Natural killer cell (primary cell): ENCODE data around the gene MAN2A2. TPM values are rescaled to one million over a fixed set of nuclear protein-coding genes. Genes with fewer than 3 reads are reported as not detected.

Experiments
- ATAC-seq, 3 donors: fragments of 150-1000 bp in 2 of 3; fragments of 200-7000 bp in 1 of 3; cut with Tn5 transposase; 1 replicate in 1 of 3; 2 replicates in 2 of 3; pipeline ENCODE4 v1.10.0; 2021; ENCODE audit warnings: mild to moderate bottlenecking in 2 of 3, moderate library complexity in 2 of 3
- DNase-seq, 2 donors: peaks; one replicate each; pipeline versions ENCODE4 v3.0.0 to v3.0.0-alpha.2; 2013 to 2021; ENCODE audit warnings: mixed read lengths in 1 of 2
- H3K27ac ChIP-seq: one replicate; pipeline ENCODE4 v1.5.1; 2013; ENCODE audit warnings: mild to moderate bottlenecking, low read length
- H3K27me3 ChIP-seq: one replicate; pipeline ENCODE4 v1.6.1; 2013; ENCODE audit warnings: low read length; ENCODE audit not compliant: control insufficient read depth, insufficient read depth
- H3K36me3 ChIP-seq: one replicate; pipeline ENCODE4 v1.6.1; 2013; ENCODE audit warnings: low read length; ENCODE audit not compliant: control insufficient read depth, insufficient read depth
- H3K4me1 ChIP-seq: one replicate; pipeline ENCODE4 v1.6.1; 2013; ENCODE audit warnings: low read length; ENCODE audit not compliant: control insufficient read depth, insufficient read depth
- H3K4me3 ChIP-seq: one replicate; pipeline ENCODE4 v1.5.1; 2013; ENCODE audit warnings: low read length
- H3K9me3 ChIP-seq: one replicate; pipeline ENCODE4 v1.6.1; 2013; ENCODE audit warnings: low read length; ENCODE audit not compliant: control insufficient read depth, insufficient read depth
- H3K27ac Mint-ChIP-seq, 2 donors: one replicate each; pipeline ENCODE4 v1.8.0; 2022; ENCODE audit warnings: mild to moderate bottlenecking in 2 of 2, mixed read lengths in 2 of 2, moderate library complexity in 1 of 2
- H3K27me3 Mint-ChIP-seq, 2 donors: one replicate each; pipeline ENCODE4 v1.8.0; 2022; ENCODE audit warnings: low read depth in 2 of 2, mixed read lengths in 2 of 2
- H3K36me3 Mint-ChIP-seq: one replicate; pipeline ENCODE4 v1.8.0; 2022; ENCODE audit warnings: mixed read lengths
- H3K4me1 Mint-ChIP-seq, 2 donors: one replicate each; pipeline ENCODE4 v1.8.0; 2022; ENCODE audit warnings: mixed read lengths in 2 of 2
- H3K4me3 Mint-ChIP-seq: one replicate; pipeline ENCODE4 v1.8.0; 2022; ENCODE audit warnings: mild to moderate bottlenecking, moderate library complexity, mixed read lengths
- H3K9me3 Mint-ChIP-seq, 2 donors: one replicate each; pipeline ENCODE4 v1.8.0; 2022; ENCODE audit warnings: mixed read lengths in 2 of 2
- WGBS: methylation state at CpG from one replicate; pipeline ENCODE4 v1.1.7; 2013; ENCODE audit warnings: missing lambda C conversion rate; ENCODE audit not compliant: insufficient coverage; 5-methylcytosine and 5-hydroxymethylcytosine counted together
- intact Hi-C: fragments of 100-400 bp; cut with micrococcal nuclease; formaldehyde crosslinking; loops from one replicate; pipeline ENCODE4 v1.14.2; 2022
- total RNA-seq, 4 donors: library from RNA; stranded (reverse); fragments of 120-200 nt in 1 of 4; gene quantifications; one replicate each; pipeline versions ENCODE4 v1.2.3 to v1.2.4, GENCODE V29; 2013 to 2022
- TF ChIP-seq, protein P1 (sequence below): fragments of 200-600 bp; IDR thresholded peaks from one replicate; pipeline ENCODE4 v1.8.0; 2022; ENCODE audit warnings: antibody characterized with exemption

Gene MAN2A2
- total RNA-seq, 3 donors from 2014 or later (not counting 1 experiment from before 2014, with no cell fraction given): 158 to 200 (median 177) TPM

DNA sequence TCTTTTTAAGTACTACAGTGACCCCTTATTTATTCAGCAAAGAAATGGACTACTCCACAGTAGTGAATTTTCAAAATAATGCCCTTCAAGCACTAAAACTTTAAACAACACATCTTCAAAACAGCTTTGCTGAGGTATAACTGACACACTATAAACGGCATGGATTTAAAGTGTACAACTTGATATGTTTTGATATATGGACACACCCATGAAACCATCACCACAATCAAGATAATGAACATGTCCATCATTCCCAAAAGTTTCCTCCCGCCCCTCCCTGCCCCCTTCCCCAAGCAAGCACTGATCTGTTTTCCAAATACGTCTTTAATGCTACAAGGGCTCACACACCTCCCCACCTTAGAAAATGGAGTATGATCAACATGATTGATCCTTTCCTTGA is 36.3 kb upstream of the MAN2A2 start:
- Histone ChIP-seq H3K4me1 (peaks cover 22% of the 10 kb centered on the region), H3K27ac (no peak overlapping the region), H3K27me3 (no peaks in the 10 kb centered on the region), H3K9me3 (no peaks in the 10 kb centered on the region), H3K36me3 (no peaks in the 10 kb centered on the region), H3K4me3 (no peak overlapping the region)
- peaks cover 17 to 30% of the 10 kb centered on the region in 2 donors for H3K4me1 Mint-ChIP-seq
- TF ChIP-seq, protein P1, sequence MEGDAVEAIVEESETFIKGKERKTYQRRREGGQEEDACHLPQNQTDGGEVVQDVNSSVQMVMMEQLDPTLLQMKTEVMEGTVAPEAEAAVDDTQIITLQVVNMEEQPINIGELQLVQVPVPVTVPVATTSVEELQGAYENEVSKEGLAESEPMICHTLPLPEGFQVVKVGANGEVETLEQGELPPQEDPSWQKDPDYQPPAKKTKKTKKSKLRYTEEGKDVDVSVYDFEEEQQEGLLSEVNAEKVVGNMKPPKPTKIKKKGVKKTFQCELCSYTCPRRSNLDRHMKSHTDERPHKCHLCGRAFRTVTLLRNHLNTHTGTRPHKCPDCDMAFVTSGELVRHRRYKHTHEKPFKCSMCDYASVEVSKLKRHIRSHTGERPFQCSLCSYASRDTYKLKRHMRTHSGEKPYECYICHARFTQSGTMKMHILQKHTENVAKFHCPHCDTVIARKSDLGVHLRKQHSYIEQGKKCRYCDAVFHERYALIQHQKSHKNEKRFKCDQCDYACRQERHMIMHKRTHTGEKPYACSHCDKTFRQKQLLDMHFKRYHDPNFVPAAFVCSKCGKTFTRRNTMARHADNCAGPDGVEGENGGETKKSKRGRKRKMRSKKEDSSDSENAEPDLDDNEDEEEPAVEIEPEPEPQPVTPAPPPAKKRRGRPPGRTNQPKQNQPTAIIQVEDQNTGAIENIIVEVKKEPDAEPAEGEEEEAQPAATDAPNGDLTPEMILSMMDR: no peak
- H3K4me3 Mint-ChIP-seq: no peak overlapping the region
- intact Hi-C loops: no loop called here
- WGBS: 96% methylated on average over 2 of the region's 3 CpGs
- no peak overlapping the region for H3K27ac Mint-ChIP-seq
- no peaks in the 10 kb centered on the region for H3K27me3 Mint-ChIP-seq
- ATAC-seq: no peak
- H3K36me3 Mint-ChIP-seq: no peaks in the 10 kb centered on the region
- DNase-seq: no peak
- H3K9me3 Mint-ChIP-seq: no peaks in the 10 kb centered on the region

DNA sequence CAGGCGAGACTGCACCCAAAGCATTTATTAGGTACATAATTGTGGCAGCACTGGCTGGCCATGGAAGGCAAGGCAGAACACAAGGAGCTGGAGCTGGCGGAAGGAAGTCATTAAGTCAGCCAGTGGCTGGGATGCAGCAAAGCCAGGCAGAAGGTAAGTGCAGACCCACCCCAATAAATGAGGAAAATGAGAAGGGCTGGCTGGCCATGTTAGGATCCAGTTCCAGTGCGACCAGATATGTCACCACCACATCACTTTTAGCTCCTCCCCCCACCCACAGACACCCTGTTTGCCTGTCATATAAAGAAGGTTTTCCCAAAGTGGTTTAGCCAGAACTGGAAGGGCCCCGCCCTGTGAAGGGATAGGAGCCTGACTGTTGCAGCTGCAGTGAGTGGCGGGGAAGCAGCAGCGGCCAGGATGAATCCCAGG is 34.8 kb upstream of the MAN2A2 start, which contains the start of gene FURIN:
Gene FURIN, plus strand, starts transcription at position 328 of the 429 bp plus-strand sequence. CDS start 7,153 bp downstream, outside the sequence.
- H3K27ac ChIP-seq: peak within 1 kb of the TSS; percentile 48
- TF ChIP-seq, protein P1: no peak
- H3K9me3 ChIP-seq: no peaks in the 10 kb centered on the region
- 92% methylated on average over 6 of the region's 6 CpGs for WGBS
- H3K4me1 Mint-ChIP-seq: peaks cover 27 to 41% of the 10 kb centered on the region in 2 donors
- intact Hi-C loops: no loop called here
- peaks cover 34% of the 10 kb centered on the region for H3K4me1 ChIP-seq
- peak within 1 kb of the TSS; percentile 90 to 93 for H3K27ac Mint-ChIP-seq
- no peaks in the 10 kb centered on the region for H3K27me3 ChIP-seq
- no peaks in the 10 kb centered on the region for H3K9me3 Mint-ChIP-seq
- H3K36me3 Mint-ChIP-seq: no peaks in the 10 kb centered on the region
- no peaks in the 10 kb centered on the region for H3K36me3 ChIP-seq
- no peak within 1 kb of the TSS for H3K4me3 ChIP-seq
- H3K4me3 Mint-ChIP-seq: peak within 1 kb of the TSS; percentile 31
- no peak for ATAC-seq
- no peaks in the 10 kb centered on the region for H3K27me3 Mint-ChIP-seq
- DNase-seq: no peak

DNA sequence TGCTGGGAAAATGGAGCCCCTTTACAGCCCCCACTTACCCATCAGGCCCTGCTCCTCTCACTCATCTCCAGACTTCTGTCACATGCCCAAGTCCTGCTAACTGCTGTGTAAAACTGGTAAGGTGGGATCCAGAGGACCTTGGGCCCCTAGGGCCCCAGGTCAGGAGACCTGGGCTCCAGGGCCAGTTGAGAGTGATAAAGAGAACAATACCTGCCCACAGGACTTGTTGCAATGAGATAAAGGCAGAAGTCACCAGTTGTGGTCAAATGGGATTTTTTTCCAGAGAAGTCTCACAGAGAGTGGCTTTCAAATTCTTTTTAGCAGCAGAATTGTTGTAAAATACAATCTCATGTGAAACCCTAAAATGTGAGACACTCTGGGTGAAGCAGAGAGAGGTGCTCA is 34.0 kb upstream of the MAN2A2 start:
- no peak for ATAC-seq
- Mint-ChIP-seq H3K9me3 (no peaks in the 10 kb centered on the region), H3K4me1 (peaks cover 27 to 45% of the 10 kb centered on the region in 2 donors), H3K27ac (peak overlapping the region; percentile 90 to 93), H3K36me3 (no peaks in the 10 kb centered on the region), H3K4me3 (peak overlapping the region; percentile 31), H3K27me3 (no peaks in the 10 kb centered on the region)
- Histone ChIP-seq H3K36me3 (no peaks in the 10 kb centered on the region), H3K4me1 (peaks cover 42% of the 10 kb centered on the region), H3K27me3 (no peaks in the 10 kb centered on the region), H3K27ac (peak overlapping the region; percentile 48), H3K9me3 (no peaks in the 10 kb centered on the region), H3K4me3 (no peak overlapping the region)
- intact Hi-C loops: no loop called here
- TF ChIP-seq, protein P1: no peak
- no peak for DNase-seq
